SK-N-SH (cell line): Measurements from ENCODE around the gene NYNRIN.

Experiments
- CHD2 ChIP-seq: fragments of 150-350 bp; IDR thresholded peaks from 2 replicates; pipeline ENCODE4 v1.6.1; 2018; ENCODE audit warnings: low read length; ENCODE audit not compliant: partially characterized antibody
- CTCF ChIP-seq: fragments of 200-600 bp; sonication (generic); IDR thresholded peaks from 2 replicates; pipeline ENCODE4 v1.6.1; 2017; ENCODE audit warnings: antibody characterized with exemption, mild to moderate bottlenecking, moderate library complexity
- EP300 ChIP-seq, 2 experiments: IDR thresholded peaks; 2 replicates each; pipeline versions ENCODE4 v1.4.0 to v1.6.1; 2012; ENCODE audit warnings: borderline replicate concordance in 1 of 2, low read depth in 1 of 2, low read length in 1 of 2
- EZH2phosphoT487 ChIP-seq: fragments of 200-600 bp; sonication (generic); IDR thresholded peaks from 2 replicates; pipeline ENCODE4 v1.6.1; 2017; ENCODE audit warnings: low read depth, mixed run types, mild to moderate bottlenecking, antibody characterized with exemption, moderate library complexity, borderline replicate concordance
- GABPA ChIP-seq: IDR thresholded peaks from 2 replicates; pipeline ENCODE4 v1.4.0; 2012; ENCODE audit warnings: low read depth, mild to moderate bottlenecking
- GATA2 ChIP-seq: sonication (generic); formaldehyde crosslinking; IDR thresholded peaks from 2 replicates; pipeline ENCODE4 v1.5.0; 2020; ENCODE audit warnings: mild to moderate bottlenecking, missing genetic modification reagents
- MAX ChIP-seq: IDR thresholded peaks from 2 replicates; pipeline ENCODE4 v1.4.0; 2012; ENCODE audit warnings: low read depth
- MXI1 ChIP-seq: IDR thresholded peaks from 2 replicates; pipeline ENCODE4 v1.6.1; 2012; ENCODE audit warnings: mild to moderate bottlenecking, low read depth, low read length, improper control_type of control experiment
- POLR2AphosphoS5 ChIP-seq: IDR thresholded peaks from 2 replicates; pipeline ENCODE4 v1.6.1; 2012; ENCODE audit warnings: low read depth, low read length
- SMC3 ChIP-seq: IDR thresholded peaks from 2 replicates; pipeline ENCODE4 v1.6.1; 2012; ENCODE audit warnings: low read depth, low read length, improper control_type of control experiment
- YY1 ChIP-seq: IDR thresholded peaks from 2 replicates; pipeline ENCODE4 v1.4.0; 2012; ENCODE audit warnings: low read depth, mild to moderate bottlenecking
- TF ChIP-seq, protein P1 (sequence below): IDR thresholded peaks from 2 replicates; pipeline ENCODE4 v1.6.1; 2012; ENCODE audit warnings: mild to moderate bottlenecking, low read depth, low read length, moderate library complexity
- TF ChIP-seq, protein P2 (sequence below): IDR thresholded peaks from 2 replicates; pipeline ENCODE4; 2012

DNA sequence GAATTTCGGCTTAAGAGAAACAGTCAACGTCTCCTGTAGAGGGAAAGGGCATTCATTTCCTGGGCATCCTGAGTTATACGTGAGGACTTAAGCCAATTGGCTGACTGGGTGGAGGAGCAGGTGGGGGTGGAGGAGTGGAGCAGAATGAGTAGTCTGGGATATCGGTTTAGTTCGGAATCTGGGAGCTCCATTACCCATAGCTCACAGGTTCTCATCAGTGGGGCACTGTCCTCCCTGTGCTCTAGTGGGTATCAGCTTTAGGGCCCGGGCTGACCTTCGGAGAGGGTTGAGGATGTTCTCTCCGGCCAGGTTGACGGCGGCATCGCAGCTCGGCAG lies 43.1 kb downstream of the NYNRIN start:
- TF ChIP-seq POLR2AphosphoS5 = no peak
- no peak for TF ChIP-seq MXI1
- TF ChIP-seq CTCF = no peak
- TF ChIP-seq EP300 (IDR thresholded peaks at IDR 0.05; ENCODE audit: borderline replicate concordance in 1 of 2, low read depth in 1 of 2, low read length in 1 of 2) = no peak
- TF ChIP-seq EZH2phosphoT487 = no peak
- TF ChIP-seq CHD2 = no peak
- TF ChIP-seq, protein P1, sequence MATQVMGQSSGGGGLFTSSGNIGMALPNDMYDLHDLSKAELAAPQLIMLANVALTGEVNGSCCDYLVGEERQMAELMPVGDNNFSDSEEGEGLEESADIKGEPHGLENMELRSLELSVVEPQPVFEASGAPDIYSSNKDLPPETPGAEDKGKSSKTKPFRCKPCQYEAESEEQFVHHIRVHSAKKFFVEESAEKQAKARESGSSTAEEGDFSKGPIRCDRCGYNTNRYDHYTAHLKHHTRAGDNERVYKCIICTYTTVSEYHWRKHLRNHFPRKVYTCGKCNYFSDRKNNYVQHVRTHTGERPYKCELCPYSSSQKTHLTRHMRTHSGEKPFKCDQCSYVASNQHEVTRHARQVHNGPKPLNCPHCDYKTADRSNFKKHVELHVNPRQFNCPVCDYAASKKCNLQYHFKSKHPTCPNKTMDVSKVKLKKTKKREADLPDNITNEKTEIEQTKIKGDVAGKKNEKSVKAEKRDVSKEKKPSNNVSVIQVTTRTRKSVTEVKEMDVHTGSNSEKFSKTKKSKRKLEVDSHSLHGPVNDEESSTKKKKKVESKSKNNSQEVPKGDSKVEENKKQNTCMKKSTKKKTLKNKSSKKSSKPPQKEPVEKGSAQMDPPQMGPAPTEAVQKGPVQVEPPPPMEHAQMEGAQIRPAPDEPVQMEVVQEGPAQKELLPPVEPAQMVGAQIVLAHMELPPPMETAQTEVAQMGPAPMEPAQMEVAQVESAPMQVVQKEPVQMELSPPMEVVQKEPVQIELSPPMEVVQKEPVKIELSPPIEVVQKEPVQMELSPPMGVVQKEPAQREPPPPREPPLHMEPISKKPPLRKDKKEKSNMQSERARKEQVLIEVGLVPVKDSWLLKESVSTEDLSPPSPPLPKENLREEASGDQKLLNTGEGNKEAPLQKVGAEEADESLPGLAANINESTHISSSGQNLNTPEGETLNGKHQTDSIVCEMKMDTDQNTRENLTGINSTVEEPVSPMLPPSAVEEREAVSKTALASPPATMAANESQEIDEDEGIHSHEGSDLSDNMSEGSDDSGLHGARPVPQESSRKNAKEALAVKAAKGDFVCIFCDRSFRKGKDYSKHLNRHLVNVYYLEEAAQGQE = no peak
- no peak for TF ChIP-seq GATA2 (CRISPR knock-in tag)
- no peak for TF ChIP-seq GABPA
- no peak for TF ChIP-seq YY1
- no peak for TF ChIP-seq MAX
- TF ChIP-seq SMC3 = no peak
- TF ChIP-seq, protein P2, sequence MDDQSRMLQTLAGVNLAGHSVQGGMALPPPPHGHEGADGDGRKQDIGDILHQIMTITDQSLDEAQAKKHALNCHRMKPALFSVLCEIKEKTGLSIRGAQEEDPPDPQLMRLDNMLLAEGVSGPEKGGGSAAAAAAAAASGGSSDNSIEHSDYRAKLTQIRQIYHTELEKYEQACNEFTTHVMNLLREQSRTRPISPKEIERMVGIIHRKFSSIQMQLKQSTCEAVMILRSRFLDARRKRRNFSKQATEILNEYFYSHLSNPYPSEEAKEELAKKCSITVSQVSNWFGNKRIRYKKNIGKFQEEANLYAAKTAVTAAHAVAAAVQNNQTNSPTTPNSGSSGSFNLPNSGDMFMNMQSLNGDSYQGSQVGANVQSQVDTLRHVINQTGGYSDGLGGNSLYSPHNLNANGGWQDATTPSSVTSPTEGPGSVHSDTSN = no peak
